ENCODE measurements around the gene MAPK8IP1. TPM values are rescaled to one million over a fixed set of nuclear protein-coding genes. Genes with fewer than 3 reads are reported as not detected.

The MAPK8IP1 gene
- total and polyA plus RNA-seq, 2 experiments from 2014 or later = 7.4 to 12.6 TPM

- Histone ChIP-seq H3K27ac (no peak within 1 kb of the TSS), H3K4me3 (no peak within 1 kb of the TSS), H3K27me3 (no peaks in the 10 kb centered on the region), H3K4me1 (ENCODE audit: low read depth) (no peaks in the 10 kb centered on the region), H3K36me3 (peaks cover 2% of the 10 kb centered on the region), H3K9me3 (ENCODE audit: low read depth) (no peaks in the 10 kb centered on the region)
- TF ChIP-seq CTCF (IDR thresholded peaks at IDR 0.05; ENCODE audit: low read depth, low read length) = no peak
- DNase-seq (ENCODE audit: low read depth in 1 of 2, low spot score in 1 of 2) = no peak
Observed at GRCh38 chr11:45906965-45907611, 21.6 kb downstream of the MAPK8IP1 start, which contains the start of gene FREY1. FREY1 (minus strand) TSS chr11:45907271; CDS start chr11:45907245, 26 bp downstream.

- H3K27me3 ChIP-seq = no peaks in the 10 kb centered on the region
- no peak overlapping the region for H3K27ac ChIP-seq
- DNase-seq (ENCODE audit: low read depth in 1 of 2, low spot score in 1 of 2) = no peak
- peaks cover 2% of the 10 kb centered on the region for H3K36me3 ChIP-seq
- no peaks in the 10 kb centered on the region for H3K9me3 ChIP-seq (ENCODE audit: low read depth)
- no peak for TF ChIP-seq CTCF (IDR thresholded peaks at IDR 0.05; ENCODE audit: low read depth, low read length)
- H3K4me1 ChIP-seq (ENCODE audit: low read depth) = no peaks in the 10 kb centered on the region
- no peak overlapping the region for H3K4me3 ChIP-seq
Observed at GRCh38 chr11:45907911-45908370, 22.5 kb downstream of the MAPK8IP1 start.

DNA sequence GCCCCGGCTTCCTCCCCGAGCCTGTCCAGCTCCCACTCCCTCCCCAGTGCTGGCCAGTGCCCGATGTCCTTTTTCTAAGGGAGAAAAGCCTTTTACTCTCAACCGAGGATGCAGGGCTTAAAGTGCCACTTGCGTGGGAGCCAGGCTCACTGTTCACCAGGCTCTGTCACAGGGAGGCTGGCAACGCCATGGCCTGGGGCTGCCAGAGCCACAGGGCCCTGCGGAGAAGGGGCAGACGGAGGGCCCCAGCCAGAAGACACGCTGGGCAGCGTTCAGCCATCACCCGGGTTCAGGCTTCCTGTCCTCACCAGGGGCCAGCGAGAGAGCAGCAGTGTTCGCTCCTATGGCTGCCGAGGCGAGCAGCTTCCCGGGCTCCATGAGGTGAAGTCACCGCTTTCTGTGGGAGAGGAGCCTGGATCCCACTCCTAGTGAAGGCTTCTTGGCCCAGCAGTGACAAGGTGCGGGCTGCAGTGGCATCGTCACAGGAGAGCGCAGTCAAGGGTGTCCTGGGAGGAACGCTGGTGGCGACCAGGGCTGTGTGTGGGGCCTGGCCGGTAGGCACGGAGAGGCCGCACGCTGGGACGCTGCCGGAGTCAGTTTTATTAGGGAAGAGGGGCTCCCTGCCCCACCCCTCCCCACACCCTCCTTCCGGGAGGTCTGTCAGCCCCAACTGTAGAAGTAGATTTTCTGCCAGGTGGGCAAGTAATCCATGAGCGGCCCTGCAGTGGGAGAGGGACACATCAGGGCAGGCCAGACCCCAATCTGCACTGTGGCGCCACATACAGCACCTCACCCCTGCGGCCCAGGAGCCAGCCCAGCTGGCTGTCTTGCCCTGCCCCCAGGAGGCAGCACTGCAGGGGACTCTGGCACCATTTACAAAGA lies 24.4 kb downstream of the MAPK8IP1 start:
- peaks cover 16% of the 10 kb centered on the region for H3K36me3 ChIP-seq

DNA sequence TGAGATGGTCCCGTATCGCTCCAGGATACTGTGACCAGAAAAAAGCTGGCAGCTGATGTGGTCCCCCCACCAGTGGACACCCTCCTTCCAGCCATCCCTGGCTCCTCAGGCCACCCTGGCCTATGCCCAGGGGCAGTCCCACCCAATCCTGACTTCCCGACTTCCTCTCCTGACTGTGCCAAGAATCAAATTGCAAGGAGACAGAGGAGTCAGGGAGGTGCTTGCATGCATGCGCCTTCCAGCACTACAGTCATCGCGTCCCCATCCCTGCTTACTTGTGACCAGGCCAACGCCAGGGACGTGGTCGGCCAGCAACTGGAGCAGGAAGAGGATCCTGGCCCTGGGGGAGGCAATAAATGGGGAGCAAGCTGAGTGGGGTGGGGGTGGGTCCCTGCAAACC lies 25.2 kb downstream of the MAPK8IP1 start:
- Histone ChIP-seq H3K4me1 (ENCODE audit: low read depth) (no peaks in the 10 kb centered on the region), H3K9me3 (ENCODE audit: low read depth) (no peaks in the 10 kb centered on the region), H3K27ac (no peak overlapping the region), H3K27me3 (no peaks in the 10 kb centered on the region), H3K36me3 (peaks cover 16% of the 10 kb centered on the region), H3K4me3 (no peak overlapping the region)
- DNase-seq (ENCODE audit: low read depth in 1 of 2, low spot score in 1 of 2) = no peak
- no peak for TF ChIP-seq CTCF (IDR thresholded peaks at IDR 0.05; ENCODE audit: low read depth, low read length)

More for the DNA sequence above, 24.4 kb downstream of the MAPK8IP1 start:
- Histone ChIP-seq H3K9me3 (ENCODE audit: low read depth) (no peaks in the 10 kb centered on the region), H3K27ac (no peak overlapping the region), H3K27me3 (no peaks in the 10 kb centered on the region), H3K4me3 (no peak overlapping the region), H3K4me1 (ENCODE audit: low read depth) (no peaks in the 10 kb centered on the region)
- no peak for TF ChIP-seq CTCF (IDR thresholded peaks at IDR 0.05; ENCODE audit: low read depth, low read length)
- no peak for DNase-seq (ENCODE audit: low read depth in 1 of 2, low spot score in 1 of 2)

DNA sequence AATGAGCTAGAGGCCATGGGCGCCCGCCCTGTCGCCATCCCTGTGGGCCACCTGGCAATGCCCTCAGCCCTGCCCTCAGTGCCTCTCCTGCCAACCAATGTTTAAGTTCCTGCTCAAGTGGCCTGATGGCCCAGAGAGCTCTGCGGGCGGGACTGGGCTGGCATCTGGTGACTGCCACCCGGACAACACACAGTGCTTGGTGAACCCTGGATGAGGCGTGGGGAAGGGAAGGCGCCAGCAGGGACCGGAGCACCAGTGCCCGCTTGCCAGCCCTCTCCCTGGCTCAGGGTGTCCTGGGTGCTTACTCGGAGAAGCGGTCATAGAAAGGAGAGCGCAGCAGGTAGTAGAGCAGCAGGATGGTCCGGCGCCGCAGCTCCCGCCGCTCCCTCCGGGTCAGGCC lies 28.1 kb downstream of the MAPK8IP1 start:
- Histone ChIP-seq H3K9me3 (ENCODE audit: low read depth) (no peaks in the 10 kb centered on the region), H3K4me3 (no peak overlapping the region), H3K27me3 (no peaks in the 10 kb centered on the region), H3K4me1 (ENCODE audit: low read depth) (no peaks in the 10 kb centered on the region), H3K27ac (no peak overlapping the region), H3K36me3 (peaks cover 16% of the 10 kb centered on the region)
- TF ChIP-seq CTCF (IDR thresholded peaks at IDR 0.05; ENCODE audit: low read depth, low read length) = no peak
- no peak for DNase-seq (ENCODE audit: low read depth in 1 of 2, low spot score in 1 of 2)
